Omental fat pad (tissue), 4 donors: Measurements from ENCODE around the gene ULBP2. TPM values are rescaled to one million over a fixed set of nuclear protein-coding genes. Genes with fewer than 3 reads are reported as not detected.
"Not testable (repeated sequence)": the region's sequence is repeated elsewhere in the genome, so short reads cannot be mapped to it uniquely, and the experiment has no call there.

Experiments
- ATAC-seq: fragments of 150-250 bp; one replicate; pipeline ENCODE4 v1.9.1; 2016; ENCODE audit warnings: mild to moderate bottlenecking, moderate library complexity; ENCODE audit not compliant: low FRiP score
- DNase-seq: peaks from one replicate; pipeline ENCODE4 v3.0.0-alpha.2; 2019; ENCODE audit warnings: low spot score
- total RNA-seq, 4 donors: library from RNA; depleted of rRNA; stranded (reverse); fragments of >200 nt; gene quantifications; one replicate each; pipeline ENCODE4 v1.1.0, GENCODE V29; 2016
- TF ChIP-seq, protein P1 (sequence below), 3 donors: fragments of 450-650 bp; IDR thresholded peaks; one replicate each; pipeline ENCODE4 v1.5.1; 2016 to 2017; ENCODE audit warnings: antibody characterized with exemption in 3 of 3, mild to moderate bottlenecking in 3 of 3, moderate library complexity in 2 of 3

The ULBP2 gene
- total RNA-seq, 4 donors from 2014 or later: 1.1 to 2.5 (median 1.2) TPM; not detected in 1

- TF ChIP-seq, protein P1, sequence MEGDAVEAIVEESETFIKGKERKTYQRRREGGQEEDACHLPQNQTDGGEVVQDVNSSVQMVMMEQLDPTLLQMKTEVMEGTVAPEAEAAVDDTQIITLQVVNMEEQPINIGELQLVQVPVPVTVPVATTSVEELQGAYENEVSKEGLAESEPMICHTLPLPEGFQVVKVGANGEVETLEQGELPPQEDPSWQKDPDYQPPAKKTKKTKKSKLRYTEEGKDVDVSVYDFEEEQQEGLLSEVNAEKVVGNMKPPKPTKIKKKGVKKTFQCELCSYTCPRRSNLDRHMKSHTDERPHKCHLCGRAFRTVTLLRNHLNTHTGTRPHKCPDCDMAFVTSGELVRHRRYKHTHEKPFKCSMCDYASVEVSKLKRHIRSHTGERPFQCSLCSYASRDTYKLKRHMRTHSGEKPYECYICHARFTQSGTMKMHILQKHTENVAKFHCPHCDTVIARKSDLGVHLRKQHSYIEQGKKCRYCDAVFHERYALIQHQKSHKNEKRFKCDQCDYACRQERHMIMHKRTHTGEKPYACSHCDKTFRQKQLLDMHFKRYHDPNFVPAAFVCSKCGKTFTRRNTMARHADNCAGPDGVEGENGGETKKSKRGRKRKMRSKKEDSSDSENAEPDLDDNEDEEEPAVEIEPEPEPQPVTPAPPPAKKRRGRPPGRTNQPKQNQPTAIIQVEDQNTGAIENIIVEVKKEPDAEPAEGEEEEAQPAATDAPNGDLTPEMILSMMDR (IDR thresholded peaks at IDR 0.05): no peak
- ATAC-seq (no peak), DNase-seq (no peak)
Measured at GRCh38 chr6:149910721-149911151, 31.1 kb upstream of the ULBP2 start.

DNA sequence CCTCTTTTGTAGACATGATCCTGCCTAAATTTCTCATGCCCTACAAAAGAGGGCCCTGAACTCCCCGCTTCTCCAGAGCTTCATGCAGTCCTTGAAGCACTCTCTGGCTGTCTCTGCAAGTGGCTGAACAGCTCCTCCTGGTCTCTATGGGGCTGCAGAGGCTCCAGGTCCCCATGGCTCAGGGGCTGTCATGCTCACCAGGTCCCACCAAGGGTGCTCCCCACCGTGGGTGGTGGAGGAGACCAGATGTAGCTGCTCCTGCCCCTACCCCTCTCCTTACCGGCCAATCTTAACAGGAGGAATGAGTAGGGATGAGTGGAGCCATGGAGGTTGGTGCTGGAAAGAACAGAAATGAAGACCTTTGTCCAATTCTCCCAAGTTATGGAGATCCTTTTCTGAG lies 29.1 kb upstream of the ULBP2 start:
- not testable (repeated sequence) for DNase-seq, ATAC-seq

- DNase-seq: no peak
- no peak for ATAC-seq
- TF ChIP-seq, protein P1 (IDR thresholded peaks at IDR 0.05): no peak
Measured at GRCh38 chr6:149913085-149913484, 28.7 kb upstream of the ULBP2 start.

- TF ChIP-seq, protein P1 (IDR thresholded peaks at IDR 0.05): no peak
- no peak for ATAC-seq
Measured at GRCh38 chr6:149913540-149914240, 28.1 kb upstream of the ULBP2 start.

DNA sequence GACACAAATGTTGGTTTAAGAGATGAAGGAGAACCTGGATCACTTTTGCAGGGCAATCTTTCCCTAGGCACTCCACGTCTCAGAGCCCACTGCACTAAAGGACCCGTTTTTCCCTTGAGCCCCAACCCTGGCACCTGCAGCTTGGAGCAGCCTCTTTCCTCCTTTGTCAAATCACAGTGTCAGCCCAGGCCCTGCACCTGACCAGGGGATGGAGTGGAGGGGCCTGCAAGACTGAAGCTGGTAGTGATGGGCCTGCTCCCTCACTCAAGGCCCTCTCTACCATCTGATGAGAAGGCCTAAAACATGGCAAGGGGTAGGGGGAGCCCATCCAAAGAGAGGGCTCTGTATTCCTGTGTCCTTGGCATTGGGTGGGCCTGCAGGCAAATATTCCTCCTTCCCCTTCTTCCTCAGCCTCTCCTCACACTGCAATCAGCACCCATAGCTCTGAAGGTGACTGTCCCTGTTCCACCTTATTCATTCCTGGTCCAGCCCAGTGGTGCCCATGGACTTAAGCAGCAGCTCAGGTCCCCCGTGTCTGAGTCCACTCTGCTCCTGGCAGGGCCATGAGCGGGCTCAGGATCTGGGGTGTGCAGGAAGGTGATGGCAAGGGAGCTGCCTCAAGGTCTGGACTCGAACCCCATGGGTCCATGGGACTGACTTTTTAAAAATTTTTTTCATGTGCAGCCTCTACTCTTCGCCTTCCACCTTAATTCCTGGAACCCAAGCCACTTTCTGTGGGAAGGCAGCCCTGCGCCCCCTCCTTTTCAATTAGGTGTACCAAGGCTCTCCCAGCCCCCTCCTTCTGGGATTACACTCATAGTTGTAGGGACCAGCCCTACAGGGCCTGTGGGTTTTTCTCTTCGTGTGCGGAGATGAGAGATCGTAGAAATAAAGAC lies 25.6 kb upstream of the ULBP2 start:
- TF ChIP-seq, protein P1 (IDR thresholded peaks at IDR 0.05): no peak
- no peak for ATAC-seq
- no peak for DNase-seq

More at GRCh38 chr6:149913540-149914240, 28.1 kb upstream of the ULBP2 start:
- DNase-seq: no peak

- TF ChIP-seq, protein P1 (IDR thresholded peaks at IDR 0.05): no peak
- ATAC-seq (no peak), DNase-seq (no peak)
Measured at GRCh38 chr6:149917679-149918078, 24.1 kb upstream of the ULBP2 start.

GRCh38 chr6:149918151-149918905 lies 23.5 kb upstream of the ULBP2 start:
- no peak for DNase-seq
- TF ChIP-seq, protein P1 (IDR thresholded peaks at IDR 0.05): no peak

GRCh38 chr6:149919126-149919833 lies 22.5 kb upstream of the ULBP2 start:
- not testable (repeated sequence) for ATAC-seq, DNase-seq

More at GRCh38 chr6:149918151-149918905, 23.5 kb upstream of the ULBP2 start:
- ATAC-seq: no peak
